ENCODE results near the gene CAVIN4.

DNA sequence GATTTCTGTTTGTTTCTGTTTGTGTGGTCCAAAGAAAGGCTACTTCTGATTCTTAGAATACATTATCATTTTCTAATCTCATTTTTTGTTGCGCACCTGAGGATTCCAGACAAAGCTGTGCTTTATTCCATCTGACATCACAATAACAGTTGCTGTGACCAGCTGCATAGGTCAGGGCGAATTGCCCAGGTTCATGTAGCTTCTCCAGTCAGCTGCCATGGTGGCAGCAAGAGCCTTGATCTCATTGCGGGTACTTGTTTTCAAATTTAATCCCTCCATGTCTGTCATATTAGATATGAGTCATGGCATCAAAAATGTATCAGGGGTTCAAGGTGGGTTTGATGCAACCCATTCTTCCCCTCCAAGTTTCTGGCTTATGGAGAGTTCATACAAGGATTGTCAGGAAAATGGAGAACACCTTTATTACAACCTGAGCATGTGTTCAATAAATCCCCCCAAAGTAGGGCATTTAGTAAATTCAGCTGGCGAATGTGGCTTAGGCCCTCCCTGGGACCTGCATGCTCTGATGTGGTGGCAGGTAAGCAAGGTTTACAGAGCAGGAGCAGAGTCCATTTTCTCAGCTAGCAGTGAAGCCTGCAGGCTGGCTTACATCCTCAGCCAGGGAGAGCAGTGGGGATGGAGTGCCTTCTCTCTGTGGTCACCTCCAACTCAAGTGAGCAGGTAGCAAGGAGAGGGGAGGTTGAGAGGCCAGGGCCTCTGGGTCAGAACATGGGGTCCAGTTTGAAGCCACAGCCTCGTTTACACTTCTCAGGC lies 13.9 kb downstream of the CAVIN4 start:
- TF ChIP-seq CTCF (IDR thresholded peaks at IDR 0.05): no peak
- no peak for TF ChIP-seq EZH2 (IDR thresholded peaks at IDR 0.05; ENCODE audit: borderline replicate concordance, insufficient read depth, low read depth, low read length, poor library complexity, severe bottlenecking)
